Osteocyte (in vitro differentiated cells): ENCODE measurements around the gene PHETA1. TPM values are rescaled to one million over a fixed set of nuclear protein-coding genes. Genes with fewer than 3 reads are reported as not detected.
"Not testable (repeated sequence)": the region's sequence is repeated elsewhere in the genome, so short reads cannot be mapped to it uniquely, and the experiment has no call there.

ENCODE experiments used
- DNase-seq: peaks from one replicate; pipeline ENCODE4 v3.0.0; 2021; ENCODE audit warnings: mixed read lengths; ENCODE audit not compliant: unreplicated experiment; ENCODE audit errors: extremely low spot score
- H3K27ac Mint-ChIP-seq: one replicate; pipeline ENCODE4 v1.8.0; 2021; ENCODE audit warnings: mild to moderate bottlenecking, mixed read lengths; ENCODE audit not compliant: unreplicated experiment
- H3K27me3 Mint-ChIP-seq: one replicate; pipeline ENCODE4 v1.8.0; 2021; ENCODE audit warnings: mixed read lengths; ENCODE audit not compliant: unreplicated experiment
- H3K36me3 Mint-ChIP-seq: one replicate; pipeline ENCODE4 v1.8.0; 2021; ENCODE audit warnings: mixed read lengths; ENCODE audit not compliant: unreplicated experiment
- H3K4me1 Mint-ChIP-seq: one replicate; pipeline ENCODE4 v1.8.0; 2021; ENCODE audit warnings: mixed read lengths; ENCODE audit not compliant: unreplicated experiment
- H3K4me3 Mint-ChIP-seq: one replicate; pipeline ENCODE4 v1.8.0; 2021; ENCODE audit warnings: mild to moderate bottlenecking, moderate library complexity, mixed read lengths; ENCODE audit not compliant: unreplicated experiment
- H3K9me3 Mint-ChIP-seq: one replicate; pipeline ENCODE4 v1.8.0; 2021; ENCODE audit warnings: mixed read lengths; ENCODE audit not compliant: unreplicated experiment
- total RNA-seq: library from RNA; stranded (reverse); gene quantifications from 2 replicates; pipeline ENCODE4 v1.2.1, GENCODE V29; 2021
- TF ChIP-seq, protein P1 (sequence below): fragments of 200-600 bp; sonication (generic); IDR thresholded peaks from 2 replicates; pipeline ENCODE4 v1.5.0; 2021; ENCODE audit warnings: antibody characterized with exemption, mild to moderate bottlenecking, moderate library complexity

PHETA1 gene
- total RNA-seq, 1 donor from 2014 or later, result 13.6 TPM

DNA sequence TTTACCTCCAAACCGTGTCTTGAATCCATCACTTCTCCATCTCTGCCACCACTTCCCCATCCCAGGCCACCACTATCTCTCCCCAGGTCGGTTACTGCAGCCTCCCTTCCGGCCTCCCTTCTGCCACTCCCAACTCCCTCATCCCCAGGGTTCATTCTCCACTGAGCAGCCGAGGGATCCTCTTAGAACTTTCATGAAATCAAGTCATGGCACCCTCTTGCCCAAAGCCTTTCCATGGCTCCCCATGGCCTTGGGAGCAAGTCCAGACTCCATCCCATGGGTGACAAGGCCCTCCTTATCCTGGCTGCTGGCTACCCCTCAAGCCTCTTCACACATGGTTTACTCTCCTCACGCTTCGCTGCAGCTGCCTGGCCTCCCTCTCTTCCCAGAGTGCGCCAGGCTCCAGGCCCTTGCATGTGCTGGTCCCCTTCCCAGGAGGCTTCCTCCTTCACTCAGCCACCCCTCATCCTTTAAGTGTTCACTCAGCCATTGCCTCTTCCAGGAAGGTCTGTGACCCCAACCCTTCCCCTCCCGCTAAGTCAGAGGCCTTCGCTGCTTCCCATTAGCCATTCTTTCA, 18.9 kb upstream of the PHETA1 start:
- H3K27ac Mint-ChIP-seq, result no peak overlapping the region
- TF ChIP-seq, protein P1, sequence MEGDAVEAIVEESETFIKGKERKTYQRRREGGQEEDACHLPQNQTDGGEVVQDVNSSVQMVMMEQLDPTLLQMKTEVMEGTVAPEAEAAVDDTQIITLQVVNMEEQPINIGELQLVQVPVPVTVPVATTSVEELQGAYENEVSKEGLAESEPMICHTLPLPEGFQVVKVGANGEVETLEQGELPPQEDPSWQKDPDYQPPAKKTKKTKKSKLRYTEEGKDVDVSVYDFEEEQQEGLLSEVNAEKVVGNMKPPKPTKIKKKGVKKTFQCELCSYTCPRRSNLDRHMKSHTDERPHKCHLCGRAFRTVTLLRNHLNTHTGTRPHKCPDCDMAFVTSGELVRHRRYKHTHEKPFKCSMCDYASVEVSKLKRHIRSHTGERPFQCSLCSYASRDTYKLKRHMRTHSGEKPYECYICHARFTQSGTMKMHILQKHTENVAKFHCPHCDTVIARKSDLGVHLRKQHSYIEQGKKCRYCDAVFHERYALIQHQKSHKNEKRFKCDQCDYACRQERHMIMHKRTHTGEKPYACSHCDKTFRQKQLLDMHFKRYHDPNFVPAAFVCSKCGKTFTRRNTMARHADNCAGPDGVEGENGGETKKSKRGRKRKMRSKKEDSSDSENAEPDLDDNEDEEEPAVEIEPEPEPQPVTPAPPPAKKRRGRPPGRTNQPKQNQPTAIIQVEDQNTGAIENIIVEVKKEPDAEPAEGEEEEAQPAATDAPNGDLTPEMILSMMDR, result no peak
- no peaks in the 10 kb centered on the region for H3K36me3 Mint-ChIP-seq
- no peak overlapping the region for H3K4me3 Mint-ChIP-seq
- DNase-seq, result no peak
- no peaks in the 10 kb centered on the region for H3K4me1 Mint-ChIP-seq
- no peaks in the 10 kb centered on the region for H3K9me3 Mint-ChIP-seq
- H3K27me3 Mint-ChIP-seq, result peaks cover 20% of the 10 kb centered on the region

DNA sequence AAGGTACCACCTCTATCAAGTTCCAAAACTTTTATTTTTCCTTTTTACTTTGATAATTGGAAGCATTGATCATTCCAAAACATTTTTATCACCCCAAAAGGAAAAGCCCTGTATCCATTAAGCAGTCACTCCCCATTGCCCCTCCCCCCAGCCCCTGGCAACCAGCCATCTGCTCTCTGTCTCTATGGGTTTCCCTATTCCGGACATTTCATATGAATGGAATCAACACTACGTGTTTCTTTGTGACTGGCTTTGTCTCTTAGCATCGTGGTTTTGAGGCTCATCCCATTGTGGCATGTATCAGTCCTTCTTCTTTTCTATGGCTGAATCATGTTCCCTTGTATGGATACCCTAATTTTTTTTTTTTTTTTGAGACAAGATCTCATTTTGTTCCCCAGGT, 18.0 kb upstream of the PHETA1 start:
- no peak for DNase-seq
- H3K9me3 Mint-ChIP-seq, result no peaks in the 10 kb centered on the region
- peaks cover 22% of the 10 kb centered on the region for H3K27me3 Mint-ChIP-seq
- no peaks in the 10 kb centered on the region for H3K4me1 Mint-ChIP-seq
- no peak overlapping the region for H3K27ac Mint-ChIP-seq
- TF ChIP-seq, protein P1, result no peak
- H3K36me3 Mint-ChIP-seq, result no peaks in the 10 kb centered on the region
- no peak overlapping the region for H3K4me3 Mint-ChIP-seq

DNA sequence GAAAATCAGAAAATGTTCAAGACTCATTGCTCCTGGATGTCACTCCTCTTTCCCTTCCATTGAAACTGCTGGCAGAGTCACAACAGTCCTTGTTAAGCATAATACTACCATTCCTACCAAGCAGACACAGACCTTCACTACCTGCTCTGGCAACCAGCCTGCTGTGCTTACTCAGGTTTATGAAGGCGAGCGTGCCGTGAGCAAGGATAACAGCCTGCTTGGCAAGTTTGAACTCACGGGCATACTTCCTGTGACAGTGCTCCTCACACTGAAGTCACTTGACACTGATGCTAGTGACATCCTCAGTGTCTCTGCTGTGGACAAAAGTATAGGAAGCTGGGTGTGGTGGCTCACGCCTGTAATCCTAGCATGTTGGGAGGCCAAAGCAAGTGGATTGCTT, 15.7 kb upstream of the PHETA1 start:
- Mint-ChIP-seq H3K36me3 (no peaks in the 10 kb centered on the region), H3K4me3 (no peak overlapping the region), H3K9me3 (no peaks in the 10 kb centered on the region), H3K27me3 (peaks cover 36% of the 10 kb centered on the region), H3K4me1 (no peaks in the 10 kb centered on the region), H3K27ac (no peak overlapping the region)
- TF ChIP-seq, protein P1, result no peak
- DNase-seq, result no peak

DNA sequence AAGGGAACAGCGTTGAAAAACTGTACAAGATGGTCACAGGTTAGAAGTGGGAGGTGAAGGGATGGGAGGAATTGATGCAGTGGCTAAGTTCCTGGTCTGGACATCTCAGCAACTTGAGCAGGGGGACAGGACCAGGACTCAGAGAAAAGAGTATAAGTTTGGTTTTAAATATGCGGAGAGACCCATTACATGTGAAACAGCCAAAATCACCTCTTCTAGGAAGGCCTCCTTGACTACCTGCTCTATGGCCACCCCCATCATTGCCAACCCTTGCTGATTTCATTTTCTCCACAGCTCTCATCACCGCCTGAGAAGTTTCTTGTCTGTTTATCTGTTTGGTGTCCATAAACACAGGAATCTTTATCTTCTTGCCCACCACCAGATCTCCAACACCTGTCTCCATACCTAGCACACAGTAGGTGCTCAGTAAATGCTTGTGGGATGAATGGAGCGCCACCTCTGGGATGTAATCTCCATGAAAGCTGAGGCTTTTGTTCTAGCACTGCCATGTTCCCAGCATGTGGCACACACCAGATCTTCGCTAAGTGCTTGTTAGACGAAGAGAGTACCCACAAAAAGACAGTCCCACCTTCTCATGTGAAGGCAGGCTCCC, 11.2 kb upstream of the PHETA1 start:
- no peak overlapping the region for H3K27ac Mint-ChIP-seq
- no peak for DNase-seq
- H3K36me3 Mint-ChIP-seq, result no peaks in the 10 kb centered on the region
- H3K4me1 Mint-ChIP-seq, result no peaks in the 10 kb centered on the region
- TF ChIP-seq, protein P1, result no peak
- H3K4me3 Mint-ChIP-seq, result no peak overlapping the region
- peaks cover 21% of the 10 kb centered on the region for H3K27me3 Mint-ChIP-seq
- H3K9me3 Mint-ChIP-seq, result no peaks in the 10 kb centered on the region

DNA sequence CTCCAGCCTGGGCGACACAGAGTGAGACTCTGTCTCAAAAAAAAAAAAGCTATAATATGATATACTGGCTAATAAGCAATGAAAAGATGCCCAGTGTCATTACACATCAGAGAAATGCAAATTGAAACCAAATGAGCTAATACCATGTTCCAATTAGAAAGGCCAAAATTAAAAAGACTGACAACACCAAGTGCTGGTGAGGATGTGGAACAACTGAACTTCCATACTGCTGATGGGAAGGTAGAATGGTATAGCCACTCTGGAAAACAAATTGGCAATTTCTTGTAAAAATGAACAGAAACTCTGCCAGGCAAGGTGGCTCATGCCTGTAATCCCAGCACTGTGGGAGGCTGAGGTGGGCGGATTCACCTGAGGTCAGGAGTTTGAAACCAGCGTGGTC, 8.5 kb upstream of the PHETA1 start:
- no peaks in the 10 kb centered on the region for H3K9me3 Mint-ChIP-seq
- H3K4me1 Mint-ChIP-seq, result no peaks in the 10 kb centered on the region
- peaks cover 18% of the 10 kb centered on the region for H3K27me3 Mint-ChIP-seq
- DNase-seq, result no peak
- no peak overlapping the region for H3K27ac Mint-ChIP-seq
- no peak overlapping the region for H3K4me3 Mint-ChIP-seq
- TF ChIP-seq, protein P1, result no peak
- H3K36me3 Mint-ChIP-seq, result no peaks in the 10 kb centered on the region

DNA sequence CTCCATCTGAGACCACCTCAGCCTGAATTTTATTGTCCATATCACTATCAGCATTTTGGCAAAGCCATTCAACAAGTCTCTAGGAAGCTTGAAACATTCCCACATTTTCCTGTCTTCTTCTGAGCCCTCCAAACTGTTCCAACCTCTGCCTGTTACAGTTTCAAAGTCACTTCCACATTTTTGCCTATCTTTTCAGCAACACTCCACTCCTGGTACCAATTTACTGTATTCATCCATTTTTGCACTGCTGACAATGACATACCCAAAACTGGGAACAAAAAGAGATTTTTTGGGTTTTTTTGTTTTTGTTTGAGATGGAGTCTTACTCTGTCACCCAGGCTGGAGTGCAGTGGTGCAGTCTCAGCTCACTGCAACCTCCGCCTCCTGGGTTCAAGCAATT, 4.3 kb upstream of the PHETA1 start:
- H3K9me3 Mint-ChIP-seq, H3K4me3 Mint-ChIP-seq, H3K36me3 Mint-ChIP-seq, DNase-seq, H3K4me1 Mint-ChIP-seq, H3K27me3 Mint-ChIP-seq, H3K27ac Mint-ChIP-seq: not testable (repeated sequence)
